NCI-H460 (cell line): ENCODE measurements around the gene CCND1. TPM values are rescaled to one million over a fixed set of nuclear protein-coding genes. Genes with fewer than 3 reads are reported as not detected.
A peak's percentile ranks its signal among the peaks of the same experiment; 100 is the strongest.

Experiments used
- DNase-seq: peaks from one replicate; pipeline ENCODE4 v3.0.0-alpha.2; 2016; ENCODE audit warnings: low read depth; ENCODE audit errors: extremely low read depth
- total RNA-seq: library from RNA; depleted of rRNA; stranded (reverse); fragments of >200 nt; shearing (Covaris generic); gene quantifications from 2 replicates; pipeline ENCODE4 v1.2.3, GENCODE V29; 2014

Gene CCND1
- total RNA-seq, 1 experiment from 2014 or later = 63.6 TPM

DNA sequence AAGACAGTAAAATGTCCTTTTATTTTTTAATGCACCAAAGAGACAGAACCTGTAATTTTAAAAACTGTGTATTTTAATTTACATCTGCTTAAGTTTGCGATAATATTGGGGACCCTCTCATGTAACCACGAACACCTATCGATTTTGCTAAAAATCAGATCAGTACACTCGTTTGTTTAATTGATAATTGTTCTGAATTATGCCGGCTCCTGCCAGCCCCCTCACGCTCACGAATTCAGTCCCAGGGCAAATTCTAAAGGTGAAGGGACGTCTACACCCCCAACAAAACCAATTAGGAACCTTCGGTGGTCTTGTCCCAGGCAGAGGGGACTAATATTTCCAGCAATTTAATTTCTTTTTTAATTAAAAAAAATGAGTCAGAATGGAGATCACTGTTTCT, 1.1 kb upstream of the CCND1 start:
- no peak for DNase-seq

DNA sequence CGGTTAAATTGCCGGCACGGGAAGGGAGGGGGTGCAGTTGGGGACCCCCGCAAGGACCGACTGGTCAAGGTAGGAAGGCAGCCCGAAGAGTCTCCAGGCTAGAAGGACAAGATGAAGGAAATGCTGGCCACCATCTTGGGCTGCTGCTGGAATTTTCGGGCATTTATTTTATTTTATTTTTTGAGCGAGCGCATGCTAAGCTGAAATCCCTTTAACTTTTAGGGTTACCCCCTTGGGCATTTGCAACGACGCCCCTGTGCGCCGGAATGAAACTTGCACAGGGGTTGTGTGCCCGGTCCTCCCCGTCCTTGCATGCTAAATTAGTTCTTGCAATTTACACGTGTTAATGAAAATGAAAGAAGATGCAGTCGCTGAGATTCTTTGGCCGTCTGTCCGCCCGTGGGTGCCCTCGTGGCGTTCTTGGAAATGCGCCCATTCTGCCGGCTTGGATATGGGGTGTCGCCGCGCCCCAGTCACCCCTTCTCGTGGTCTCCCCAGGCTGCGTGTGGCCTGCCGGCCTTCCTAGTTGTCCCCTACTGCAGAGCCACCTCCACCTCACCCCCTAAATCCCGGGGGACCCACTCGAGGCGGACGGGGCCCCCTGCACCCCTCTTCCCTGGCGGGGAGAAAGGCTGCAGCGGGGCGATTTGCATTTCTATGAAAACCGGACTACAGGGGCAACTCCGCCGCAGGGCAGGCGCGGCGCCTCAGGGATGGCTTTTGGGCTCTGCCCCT, 529 bp upstream of the CCND1 start:
- no peak for DNase-seq

DNA sequence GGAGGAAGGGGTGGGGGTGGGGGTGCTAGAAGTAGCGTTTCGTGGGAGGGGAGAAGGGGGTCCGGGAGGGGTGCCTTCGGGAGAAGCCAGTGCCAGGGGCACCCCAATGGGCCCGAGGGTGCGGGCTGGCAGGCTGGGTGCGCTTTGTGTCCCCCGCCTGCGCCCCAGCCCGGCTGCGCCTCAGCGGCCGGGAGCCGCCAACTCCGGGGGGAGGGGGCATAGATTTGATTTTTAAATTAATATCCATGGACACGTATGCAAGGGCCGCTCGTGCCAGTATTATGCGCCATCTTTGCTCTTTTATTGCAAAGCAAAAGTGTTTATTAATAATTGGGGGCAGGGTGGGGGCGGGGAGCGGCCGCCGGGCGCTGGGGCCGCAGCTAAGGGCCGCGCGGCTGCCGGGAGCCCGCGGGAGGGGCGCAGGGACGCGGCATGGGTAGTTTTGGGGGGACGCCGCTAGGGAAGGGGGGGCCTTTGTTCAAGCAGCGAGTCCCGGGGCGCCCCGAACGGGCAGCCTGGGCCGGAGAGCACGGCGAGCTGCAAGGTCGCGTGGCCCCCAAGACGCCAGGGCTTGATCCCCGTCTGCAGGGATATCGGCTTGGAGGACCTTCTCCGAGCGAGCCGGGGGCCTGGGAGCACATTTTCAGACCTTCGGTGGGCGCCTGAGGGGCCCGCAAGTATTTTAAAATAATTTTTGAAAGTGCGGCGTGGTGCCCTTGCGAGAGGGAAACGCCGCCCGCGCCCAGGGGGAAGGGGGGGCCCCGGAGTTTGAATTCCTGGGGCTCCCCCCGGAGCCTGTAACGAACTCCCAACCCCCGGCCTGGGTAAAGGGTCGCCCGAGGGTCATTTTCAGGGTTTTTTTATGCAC, 959 bp downstream of the CCND1 start:
- DNase-seq = no peak

DNA sequence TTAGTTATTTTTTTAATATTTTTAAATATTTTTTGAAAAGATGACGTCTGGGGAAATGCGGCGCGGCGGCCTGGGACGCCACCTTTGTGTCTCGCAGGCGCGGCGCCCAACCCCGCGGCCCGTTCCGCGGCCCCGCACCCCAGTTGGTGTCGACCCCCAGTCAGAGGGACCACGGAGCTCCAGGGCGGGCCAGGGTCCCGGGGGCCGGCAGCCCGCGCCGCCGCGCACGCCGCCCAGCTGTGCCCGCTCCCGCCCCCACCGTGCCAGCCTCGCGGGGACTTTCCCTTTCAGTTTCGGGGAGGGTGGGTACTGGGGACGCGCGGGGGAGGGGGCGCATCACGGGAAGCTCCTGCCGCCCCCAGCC, 1.6 kb downstream of the CCND1 start:
- DNase-seq = no peak

DNA sequence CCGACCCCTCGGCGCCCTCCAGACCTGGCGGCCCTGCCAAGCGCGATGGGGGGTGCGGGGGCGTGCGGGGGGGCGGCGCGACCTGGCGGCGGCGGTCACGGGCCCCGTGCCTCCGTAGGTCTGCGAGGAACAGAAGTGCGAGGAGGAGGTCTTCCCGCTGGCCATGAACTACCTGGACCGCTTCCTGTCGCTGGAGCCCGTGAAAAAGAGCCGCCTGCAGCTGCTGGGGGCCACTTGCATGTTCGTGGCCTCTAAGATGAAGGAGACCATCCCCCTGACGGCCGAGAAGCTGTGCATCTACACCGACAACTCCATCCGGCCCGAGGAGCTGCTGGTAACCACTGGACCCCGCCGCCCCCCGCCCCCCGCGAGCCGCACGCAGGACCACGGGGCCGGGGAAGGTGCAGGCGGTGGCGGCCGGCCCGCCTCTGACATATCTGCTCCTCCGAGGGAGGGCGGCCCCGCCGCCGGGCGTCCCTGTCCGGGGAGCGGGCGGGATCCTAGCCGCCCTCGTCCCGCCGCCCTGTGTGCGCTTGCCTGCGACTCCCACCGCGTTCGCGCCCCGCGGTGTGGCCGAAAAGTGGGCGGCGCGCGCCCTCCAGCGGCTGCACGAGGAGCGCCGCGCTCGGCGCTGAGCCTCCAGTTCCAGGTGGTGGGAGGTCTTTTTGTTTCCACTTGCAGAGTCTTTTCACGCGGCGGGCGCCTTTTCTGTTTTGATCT, 2.1 kb downstream of the CCND1 start:
- peak; percentile 54 for DNase-seq

DNA sequence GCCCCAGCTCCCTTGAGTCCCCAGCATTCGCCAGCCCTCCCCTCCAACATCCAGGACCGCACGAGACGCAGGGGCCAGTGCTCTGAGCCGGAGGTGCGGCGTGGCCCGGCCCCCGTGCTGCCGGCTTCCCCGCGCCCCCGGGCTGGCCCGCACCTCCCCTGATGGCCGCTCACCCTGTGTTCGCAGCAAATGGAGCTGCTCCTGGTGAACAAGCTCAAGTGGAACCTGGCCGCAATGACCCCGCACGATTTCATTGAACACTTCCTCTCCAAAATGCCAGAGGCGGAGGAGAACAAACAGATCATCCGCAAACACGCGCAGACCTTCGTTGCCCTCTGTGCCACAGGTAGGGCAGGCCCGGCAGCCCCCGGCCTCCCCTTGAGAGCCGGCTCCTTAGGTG, 2.7 kb downstream of the CCND1 start:
- no peak for DNase-seq

DNA sequence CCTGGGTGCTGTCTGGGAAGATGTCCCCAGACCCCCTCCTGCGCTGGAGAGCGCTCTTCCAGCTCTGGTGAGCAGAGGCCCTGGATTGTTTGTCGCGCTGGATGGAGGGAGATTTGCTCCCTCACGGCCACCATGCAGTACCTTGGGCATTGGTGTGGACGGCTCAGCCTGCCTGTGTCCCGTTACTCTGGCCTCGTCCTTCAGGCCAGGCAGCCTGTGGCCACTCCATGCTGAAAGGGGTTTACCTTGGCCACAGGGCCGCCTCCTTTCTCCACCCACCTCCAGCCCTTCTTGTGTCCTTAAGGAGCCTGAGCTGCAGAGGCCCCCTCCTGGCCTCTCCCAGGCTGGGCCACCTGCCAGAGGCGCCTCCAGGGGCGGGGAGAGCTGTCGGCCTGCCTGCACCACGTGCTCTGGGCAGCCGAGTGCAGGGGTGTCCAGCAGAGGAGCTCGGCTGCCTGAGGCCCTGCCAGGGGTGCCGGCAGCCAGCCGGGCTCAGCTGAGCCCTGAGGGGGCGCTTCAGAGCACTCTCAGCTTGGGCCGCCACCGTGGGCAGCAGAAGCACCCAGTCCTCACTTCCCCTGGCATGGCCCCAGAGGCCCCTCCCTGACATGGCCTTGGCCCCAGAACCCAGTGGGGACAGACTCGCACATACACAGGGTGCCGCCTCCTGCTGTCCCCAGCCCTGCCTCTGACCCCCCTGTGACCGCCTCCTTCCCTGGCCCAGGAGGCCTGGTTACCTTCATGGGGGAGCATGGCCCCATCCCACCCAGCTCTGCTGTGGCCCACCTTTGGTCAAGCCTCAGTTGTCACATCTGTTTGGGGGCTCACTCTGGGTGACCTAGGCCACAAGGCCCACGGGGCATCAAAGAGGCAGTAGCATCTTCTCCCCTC, 3.4 kb downstream of the CCND1 start:
- DNase-seq = no peak

DNA sequence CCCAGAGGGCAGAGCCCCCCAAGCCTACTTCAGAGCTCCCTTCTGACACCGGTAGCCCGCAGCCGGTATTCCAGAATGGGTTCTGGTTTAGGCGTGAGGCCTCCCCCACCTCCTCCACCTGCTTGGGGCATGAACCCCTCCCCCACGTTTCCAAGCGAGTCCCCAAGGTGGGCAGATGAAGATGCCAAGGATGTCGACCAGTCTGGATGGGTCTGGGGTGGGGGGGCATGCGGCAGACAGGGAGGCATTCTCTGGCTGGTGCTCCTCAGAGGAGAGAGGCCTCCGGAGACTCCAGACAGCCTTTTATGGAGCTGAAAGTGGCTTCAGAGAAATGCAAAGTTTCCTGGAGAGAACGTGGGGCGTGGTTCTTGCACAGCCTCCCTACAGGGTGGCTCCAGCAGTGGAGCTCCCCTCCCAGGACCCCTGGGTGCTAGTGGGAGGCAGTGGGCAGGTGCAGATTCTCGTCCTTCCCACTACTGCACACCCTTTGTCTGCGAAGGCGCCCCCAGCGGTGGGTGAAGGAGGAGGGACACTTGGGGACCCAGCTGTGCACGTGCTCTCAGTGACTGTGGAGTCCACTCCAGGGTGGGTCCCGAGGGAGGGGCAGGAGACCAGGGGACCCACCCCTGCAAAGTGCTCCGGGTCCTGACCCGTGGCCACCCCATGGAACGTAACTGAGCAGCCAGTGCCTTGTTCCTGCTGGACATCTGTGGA, 4.2 kb downstream of the CCND1 start:
- DNase-seq = no peak

DNA sequence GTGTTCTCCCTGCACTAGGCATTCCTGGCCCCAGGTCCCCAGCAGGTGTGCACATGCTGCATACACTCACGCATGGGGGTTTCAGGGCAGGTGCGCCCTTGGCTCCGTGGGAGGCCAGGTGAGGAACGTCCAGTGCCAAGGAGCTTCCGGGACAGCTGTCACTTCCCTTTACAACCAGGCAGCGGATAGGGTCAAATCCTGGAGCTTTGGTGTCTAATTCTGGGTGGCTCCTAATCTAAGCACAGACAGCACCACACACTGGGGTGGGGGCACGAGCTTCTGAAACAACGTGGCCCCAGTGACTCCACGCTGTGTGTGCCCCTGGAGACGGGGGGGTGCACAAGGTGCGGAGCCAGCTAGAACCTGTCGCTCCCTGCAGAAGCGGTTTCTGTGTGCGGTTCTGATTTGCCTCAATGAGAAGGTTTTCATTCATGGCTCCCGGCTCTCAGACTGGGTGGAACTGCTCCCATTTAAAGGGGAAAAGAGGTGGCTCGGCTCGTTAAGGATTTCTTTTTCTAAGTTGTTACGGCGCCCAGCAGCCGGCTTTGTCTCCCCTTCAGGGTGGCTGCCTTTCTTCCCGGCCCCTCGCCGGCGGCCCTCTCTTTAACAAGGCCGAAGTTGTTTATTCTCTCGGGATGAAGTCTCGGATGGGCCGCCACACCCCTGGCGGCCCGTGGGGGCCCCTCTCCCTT, 5.0 kb downstream of the CCND1 start:
- no peak for DNase-seq

DNA sequence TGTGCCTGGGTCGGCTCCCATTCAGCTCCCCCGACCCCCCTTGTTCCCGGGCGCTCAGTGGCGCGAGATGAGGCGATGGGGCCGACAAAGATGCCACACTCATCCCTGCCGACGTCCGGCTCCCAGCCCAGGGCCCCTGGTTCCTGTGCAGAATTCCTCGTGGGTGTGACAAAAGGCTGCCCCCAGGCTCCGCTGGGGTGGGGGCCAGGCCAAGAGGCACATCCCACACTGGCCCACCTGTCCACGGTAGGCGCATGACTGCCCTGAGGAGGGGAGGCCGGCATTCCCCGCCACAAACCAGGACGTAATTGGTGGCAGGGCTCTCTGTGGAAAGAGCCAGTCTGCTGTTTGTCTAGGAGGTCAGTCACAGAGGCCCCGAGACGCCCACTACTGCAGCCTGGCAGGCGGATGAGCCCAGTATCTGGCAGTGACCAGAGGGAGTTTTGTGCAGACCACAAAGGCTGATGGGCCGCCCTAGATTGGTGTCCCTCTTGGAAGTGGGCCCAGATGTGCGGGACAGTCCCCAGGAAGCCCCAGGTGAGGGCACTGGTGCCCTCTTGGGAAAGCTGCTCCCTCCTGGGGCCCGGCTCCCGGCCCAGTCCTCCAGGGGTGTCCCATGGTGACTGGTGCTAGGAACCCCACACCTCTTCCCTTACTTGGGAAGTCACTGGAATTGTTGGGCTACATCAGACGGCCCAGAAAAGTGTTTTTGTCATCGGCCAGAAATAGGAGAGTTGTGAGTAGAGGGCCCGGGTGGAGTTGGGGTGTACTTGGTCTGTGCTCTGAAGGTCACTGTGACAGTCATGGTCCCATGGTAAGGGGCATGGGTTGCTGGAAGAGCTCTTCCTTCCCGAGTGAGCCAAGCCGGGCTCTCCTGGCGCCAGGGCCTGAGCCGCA, 5.8 kb downstream of the CCND1 start:
- DNase-seq = no peak

DNA sequence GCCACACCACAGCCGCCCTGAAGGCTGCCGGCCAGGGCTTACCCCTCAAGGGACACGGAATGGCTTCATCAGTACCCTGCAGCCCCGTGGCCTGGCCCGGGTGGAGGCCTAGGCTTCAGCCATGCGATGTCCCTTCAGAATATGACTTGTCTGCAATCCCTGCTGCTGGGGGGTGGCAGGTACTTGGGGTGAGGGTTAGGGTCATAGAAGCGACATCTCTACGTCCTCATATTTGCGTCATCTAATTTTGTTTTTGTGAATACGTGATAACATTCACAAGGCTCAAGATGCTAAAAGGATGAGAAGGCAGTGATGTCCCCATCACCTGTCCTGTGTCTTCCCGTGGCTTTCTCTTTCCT, 6.4 kb downstream of the CCND1 start:
- no peak for DNase-seq

DNA sequence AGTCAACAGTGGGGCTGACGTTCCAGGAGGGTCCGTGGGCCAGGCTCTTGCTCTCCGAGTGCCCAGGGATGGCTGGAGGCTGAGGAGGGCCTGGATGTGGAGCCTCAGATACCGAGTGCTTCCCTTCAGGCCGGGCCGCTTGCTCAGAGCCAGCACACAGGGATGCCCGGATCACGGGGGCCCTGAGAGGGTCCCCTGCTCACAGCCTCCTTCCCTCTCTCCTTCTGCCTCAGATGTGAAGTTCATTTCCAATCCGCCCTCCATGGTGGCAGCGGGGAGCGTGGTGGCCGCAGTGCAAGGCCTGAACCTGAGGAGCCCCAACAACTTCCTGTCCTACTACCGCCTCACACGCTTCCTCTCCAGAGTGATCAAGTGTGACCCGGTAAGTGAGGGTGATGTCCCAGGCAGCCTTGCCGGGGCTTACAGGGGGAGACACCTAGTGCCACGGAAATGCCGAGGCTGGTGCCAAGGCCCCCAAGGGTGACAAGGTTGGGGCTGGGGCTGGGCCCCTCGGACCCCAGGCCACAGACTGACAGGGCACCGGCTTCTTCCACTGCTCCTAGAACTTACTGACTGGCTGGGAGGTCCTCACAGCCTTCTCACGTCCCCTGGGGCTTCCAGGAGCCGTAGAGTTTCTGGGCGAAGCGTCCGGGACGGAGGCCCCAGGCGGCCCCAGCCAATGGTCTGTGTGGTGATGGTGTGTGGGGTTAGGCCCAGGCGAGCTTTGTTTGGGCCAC, 7.0 kb downstream of the CCND1 start:
- no peak for DNase-seq

DNA sequence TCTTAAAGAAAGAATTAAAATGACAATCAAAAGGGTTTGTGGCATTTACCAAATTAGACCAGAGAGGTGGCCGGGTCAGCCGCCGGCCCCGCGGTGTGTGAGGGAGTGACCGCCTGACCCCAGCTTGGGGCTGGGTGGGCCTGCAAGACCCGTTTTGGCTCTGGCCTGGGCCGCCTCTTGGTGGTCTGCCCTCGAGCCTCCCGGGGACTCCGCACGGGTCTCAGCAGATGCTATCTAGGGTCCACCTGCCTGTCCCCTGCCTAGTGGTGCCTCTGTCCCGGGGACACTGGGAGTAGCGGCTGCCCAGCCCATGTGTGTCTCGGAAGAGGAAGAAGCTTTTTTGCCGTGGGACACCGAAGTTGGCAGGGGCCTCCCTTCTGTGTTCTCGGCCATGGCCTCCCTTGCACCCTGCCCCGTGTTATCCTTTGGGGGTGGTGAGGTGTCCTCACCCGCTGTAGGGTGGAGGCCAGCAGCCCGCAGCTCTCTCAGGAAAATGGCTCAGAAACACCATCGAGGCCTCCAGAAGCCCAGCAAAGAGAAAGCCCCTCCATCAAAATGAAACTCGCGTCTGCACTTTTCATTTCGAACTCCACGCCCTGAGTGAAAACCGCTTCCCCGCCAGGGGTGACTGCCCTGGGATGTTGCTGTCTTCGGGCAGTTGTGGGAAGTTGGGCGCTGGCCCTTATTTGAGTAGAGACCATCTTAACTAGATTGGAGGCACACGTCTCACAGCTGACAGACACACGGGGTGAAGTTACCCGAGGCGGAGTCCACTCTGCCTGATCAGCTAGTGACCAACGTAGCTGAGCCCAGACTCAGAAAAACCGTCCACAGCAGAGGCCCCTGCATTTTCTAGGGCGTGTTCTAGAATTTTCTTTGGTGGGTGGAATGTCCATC, 8.0 kb downstream of the CCND1 start:
- DNase-seq = no peak

DNA sequence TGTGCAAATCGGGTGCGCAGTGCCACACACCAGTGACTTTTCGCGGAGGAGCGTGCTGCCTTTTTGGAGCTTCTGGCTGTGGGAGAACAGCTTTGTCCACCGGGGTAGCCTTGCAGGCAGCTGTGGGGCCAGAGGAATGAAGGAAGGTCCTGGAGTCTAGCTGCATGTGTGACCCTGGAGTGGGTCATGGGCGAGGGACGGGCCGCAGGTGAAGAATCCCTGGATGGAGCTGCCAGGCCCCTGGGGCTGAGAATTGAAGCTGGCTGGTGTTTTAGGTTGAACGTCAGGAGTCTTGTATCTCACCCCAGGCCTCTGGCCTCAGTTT, 8.6 kb downstream of the CCND1 start:
- no peak for DNase-seq

DNA sequence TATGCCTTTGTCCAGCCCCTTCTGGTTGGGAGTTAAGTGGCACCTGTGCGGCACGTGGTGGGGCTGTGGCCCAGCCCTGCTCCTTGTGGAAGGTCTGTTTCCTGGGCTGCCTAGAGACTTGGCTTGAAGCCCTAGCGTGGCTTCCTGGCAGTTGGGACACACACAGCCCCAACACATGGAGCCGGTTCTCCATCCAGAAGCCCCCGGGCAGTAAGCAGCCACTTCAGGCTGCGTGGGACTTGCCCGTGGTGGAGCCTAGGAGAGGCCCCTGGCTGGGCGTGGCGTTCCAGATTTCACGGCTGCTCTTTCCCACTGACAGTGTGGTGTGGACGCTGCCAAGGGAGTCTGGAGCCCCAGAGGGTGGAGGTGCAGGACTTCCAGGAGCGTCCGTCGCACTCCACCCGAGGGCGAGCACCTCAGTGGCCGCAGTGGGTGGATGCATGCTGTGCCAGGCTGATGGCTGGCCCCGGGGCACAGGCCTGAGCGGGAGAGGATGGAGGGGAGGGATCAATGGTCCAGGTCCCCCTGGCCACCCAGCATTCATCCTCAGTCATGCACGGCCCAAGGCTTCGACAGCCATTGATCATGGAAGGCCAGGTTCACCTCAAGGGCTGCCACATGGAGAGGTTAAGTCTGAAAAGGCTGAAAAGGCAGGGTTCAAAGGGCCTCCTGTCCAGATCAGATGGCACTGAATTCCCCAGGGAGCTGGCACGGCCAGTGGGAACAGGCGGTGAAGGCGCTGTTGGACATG, 9.3 kb downstream of the CCND1 start:
- no peak for DNase-seq

DNA sequence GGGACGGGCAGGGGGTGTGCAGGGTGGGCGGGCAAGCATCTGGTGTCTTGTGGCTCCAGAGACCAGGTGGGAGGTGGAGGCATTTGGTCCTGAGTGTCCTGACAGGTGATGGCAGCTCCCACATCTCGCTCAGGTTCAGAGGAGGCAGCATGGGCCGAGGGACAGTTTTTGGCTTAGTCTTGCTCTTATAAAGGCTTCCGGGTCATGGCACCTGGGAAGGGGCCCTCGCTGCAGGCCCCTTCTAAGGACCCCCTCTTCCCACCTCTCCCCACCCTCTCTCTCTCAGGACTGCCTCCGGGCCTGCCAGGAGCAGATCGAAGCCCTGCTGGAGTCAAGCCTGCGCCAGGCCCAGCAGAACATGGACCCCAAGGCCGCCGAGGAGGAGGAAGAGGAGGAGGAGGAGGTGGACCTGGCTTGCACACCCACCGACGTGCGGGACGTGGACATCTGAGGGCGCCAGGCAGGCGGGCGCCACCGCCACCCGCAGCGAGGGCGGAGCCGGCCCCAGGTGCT, 9.9 kb downstream of the CCND1 start:
- no peak for DNase-seq
